ENCODE data around the gene PAPPA.

Gene PAPPA

GRCh38 chr9:116404228-116404627 is 250.6 kb downstream of the PAPPA start:
- TF ChIP-seq ZFX (IDR thresholded peaks at IDR 0.05), result no peak
- no peak for TF ChIP-seq CTCF (conservative IDR thresholded peaks at IDR 0.05)
- no peak overlapping the region for H3K27ac ChIP-seq

GRCh38 chr9:116405321-116405720 is 251.7 kb downstream of the PAPPA start:
- H3K27ac ChIP-seq, result no peak overlapping the region
- no peak for TF ChIP-seq CTCF (conservative IDR thresholded peaks at IDR 0.05)
- no peak for TF ChIP-seq ZFX (IDR thresholded peaks at IDR 0.05)

- H3K27ac ChIP-seq, result no peak overlapping the region
- TF ChIP-seq CTCF (conservative IDR thresholded peaks at IDR 0.05) (no peak), ZFX (IDR thresholded peaks at IDR 0.05) (no peak)
These were observed 252.9 kb downstream of the PAPPA start for GRCh38 chr9:116406469-116406868.

GRCh38 chr9:116409129-116409528 is 255.5 kb downstream of the PAPPA start:
- H3K27ac ChIP-seq, result no peak overlapping the region
- TF ChIP-seq ZFX (IDR thresholded peaks at IDR 0.05) (no peak), CTCF (conservative IDR thresholded peaks at IDR 0.05) (no peak)

- TF ChIP-seq CTCF (conservative IDR thresholded peaks at IDR 0.05), result no peak
- no peak for TF ChIP-seq ZFX (IDR thresholded peaks at IDR 0.05)
- no peak overlapping the region for H3K27ac ChIP-seq
These were observed 256.0 kb downstream of the PAPPA start for GRCh38 chr9:116409638-116410037.

GRCh38 chr9:116411506-116411905 is 257.9 kb downstream of the PAPPA start:
- TF ChIP-seq CTCF (conservative IDR thresholded peaks at IDR 0.05) (no peak), ZFX (IDR thresholded peaks at IDR 0.05) (no peak)
- no peak overlapping the region for H3K27ac ChIP-seq

GRCh38 chr9:116414374-116414773 is 260.8 kb downstream of the PAPPA start:
- TF ChIP-seq ZFX (IDR thresholded peaks at IDR 0.05) (no peak), CTCF (conservative IDR thresholded peaks at IDR 0.05) (no peak)

More at GRCh38 chr9:116414374-116414773, 260.8 kb downstream of the PAPPA start:
- no peak overlapping the region for H3K27ac ChIP-seq
